Mucosa of rectum (tissue), 2 donors: ENCODE data around the gene CAMSAP1.
"Not testable (repeated sequence)": the region's sequence is repeated elsewhere in the genome, so short reads cannot be mapped to it uniquely, and the experiment has no call there.

ENCODE experiments used
- H3K27ac ChIP-seq, 2 donors: one replicate each; pipeline ENCODE4 v1.7.0; 2013; ENCODE audit warnings: inconsistent platforms in 2 of 2, low read depth in 2 of 2, low read length in 2 of 2
- H3K27me3 ChIP-seq, 2 donors: one replicate each; pipeline ENCODE4 v1.7.0; 2013; ENCODE audit warnings: low read length in 2 of 2; ENCODE audit not compliant: control insufficient read depth in 2 of 2, insufficient read depth in 2 of 2
- H3K36me3 ChIP-seq, 2 donors: one replicate each; pipeline ENCODE4 v1.7.0; 2013; ENCODE audit warnings: low read length in 2 of 2; ENCODE audit not compliant: control insufficient read depth in 2 of 2, insufficient read depth in 2 of 2
- H3K4me1 ChIP-seq, 2 donors: one replicate each; pipeline ENCODE4 v1.7.0; 2013; ENCODE audit warnings: low read length in 2 of 2, mild to moderate bottlenecking in 1 of 2; ENCODE audit not compliant: control insufficient read depth in 2 of 2, insufficient read depth in 2 of 2
- H3K4me3 ChIP-seq, 2 donors: one replicate each; pipeline ENCODE4 v1.7.0; 2013; ENCODE audit warnings: low read length in 2 of 2
- H3K9ac ChIP-seq, 2 donors: one replicate each; pipeline ENCODE4 v1.7.0; 2013; ENCODE audit warnings: low read length in 2 of 2, low read depth in 1 of 2, mild to moderate bottlenecking in 1 of 2
- H3K9me3 ChIP-seq, 2 donors: one replicate each; pipeline ENCODE4 v1.7.0; 2013; ENCODE audit warnings: low read length in 2 of 2; ENCODE audit not compliant: control insufficient read depth in 2 of 2
- donor health status: healthy.
- donor health status: Normal muscosa, but diverticular disease.

CAMSAP1 gene

GRCh38 chr9:135920256-135920930 lies 13.0 kb upstream of the CAMSAP1 start:
- no peaks in the 10 kb centered on the region for H3K27me3 ChIP-seq
- H3K27ac ChIP-seq, result no peak overlapping the region
- peaks cover 6 to 8% of the 10 kb centered on the region in 2 donors for H3K36me3 ChIP-seq

GRCh38 chr9:135919318-135919890 lies 12.1 kb upstream of the CAMSAP1 start:
- no peaks in the 10 kb centered on the region for H3K27me3 ChIP-seq
- H3K4me3 ChIP-seq, result no peak overlapping the region
- no peaks in the 10 kb centered on the region for H3K4me1 ChIP-seq
- H3K9me3 ChIP-seq, result peaks cover 11 to 27% of the 10 kb centered on the region in 2 donors
- no peak overlapping the region for H3K27ac ChIP-seq
- peaks cover 15 to 17% of the 10 kb centered on the region in 2 donors for H3K36me3 ChIP-seq
- H3K9ac ChIP-seq, result no peak overlapping the region

More at GRCh38 chr9:135920256-135920930, 13.0 kb upstream of the CAMSAP1 start:
- H3K9ac ChIP-seq, result no peak overlapping the region
- no peak overlapping the region for H3K4me3 ChIP-seq
- H3K4me1 ChIP-seq, result no peaks in the 10 kb centered on the region
- peaks cover 6 to 17% of the 10 kb centered on the region in 2 donors for H3K9me3 ChIP-seq

- H3K27ac ChIP-seq, H3K4me3 ChIP-seq, H3K9ac ChIP-seq, H3K4me1 ChIP-seq, H3K27me3 ChIP-seq: not testable (repeated sequence)
- H3K9me3 ChIP-seq, result peaks cover 11 to 34% of the 10 kb centered on the region in 2 donors
- H3K36me3 ChIP-seq, result peaks cover 29% of the 10 kb centered on the region in 2 donors
Measured at GRCh38 chr9:135916227-135916626, 8.9 kb upstream of the CAMSAP1 start.

GRCh38 chr9:135914921-135915320 lies 7.6 kb upstream of the CAMSAP1 start:
- Histone ChIP-seq H3K9ac (no peak overlapping the region), H3K4me3 (no peak overlapping the region), H3K27me3 (no peaks in the 10 kb centered on the region), H3K9me3 (peaks cover 11 to 34% of the 10 kb centered on the region in 2 donors), H3K4me1 (no peaks in the 10 kb centered on the region), H3K36me3 (peaks cover 29 to 32% of the 10 kb centered on the region in 2 donors), H3K27ac (no peak overlapping the region)

- H3K27me3 ChIP-seq, H3K27ac ChIP-seq, H3K9ac ChIP-seq, H3K4me3 ChIP-seq: not testable (repeated sequence)
- H3K36me3 ChIP-seq, result peaks cover 29 to 32% of the 10 kb centered on the region in 2 donors
- H3K4me1 ChIP-seq, result peaks cover 8 to 11% of the 10 kb centered on the region in 2 donors
- H3K9me3 ChIP-seq, result peaks cover 11 to 22% of the 10 kb centered on the region in 2 donors
Measured at GRCh38 chr9:135911233-135911632, 3.9 kb upstream of the CAMSAP1 start.

- Histone ChIP-seq H3K4me3 (no peak overlapping the region), H3K36me3 (peaks cover 26 to 27% of the 10 kb centered on the region in 2 donors)
Measured at GRCh38 chr9:135910757-135911156, 3.4 kb upstream of the CAMSAP1 start.

GRCh38 chr9:135910216-135910615 lies 2.9 kb upstream of the CAMSAP1 start:
- Histone ChIP-seq H3K27me3 (no peaks in the 10 kb centered on the region), H3K4me1 (peaks cover 12 to 16% of the 10 kb centered on the region in 2 donors), H3K4me3 (no peak overlapping the region), H3K9me3 (peaks cover 3 to 15% of the 10 kb centered on the region in 2 donors), H3K9ac (no peak overlapping the region), H3K27ac (no peak overlapping the region), H3K36me3 (peaks cover 22% of the 10 kb centered on the region in 2 donors)

More at GRCh38 chr9:135910757-135911156, 3.4 kb upstream of the CAMSAP1 start:
- H3K27ac ChIP-seq, result no peak overlapping the region
- no peaks in the 10 kb centered on the region for H3K27me3 ChIP-seq
- H3K9ac ChIP-seq, result no peak overlapping the region
- H3K9me3 ChIP-seq, result peaks cover 8 to 20% of the 10 kb centered on the region in 2 donors
- peaks cover 11 to 12% of the 10 kb centered on the region in 2 donors for H3K4me1 ChIP-seq

- H3K27me3 ChIP-seq, result no peaks in the 10 kb centered on the region
- peaks cover 12 to 16% of the 10 kb centered on the region in 2 donors for H3K4me1 ChIP-seq
- H3K36me3 ChIP-seq, result peaks cover 14% of the 10 kb centered on the region in 2 donors
- no peak overlapping the region for H3K27ac ChIP-seq
- H3K4me3 ChIP-seq, result no peak overlapping the region
- H3K9me3 ChIP-seq, result peaks cover 0 to 8% of the 10 kb centered on the region in 2 donors
- H3K9ac ChIP-seq, result no peak overlapping the region
Measured at GRCh38 chr9:135909371-135909770, 2.0 kb upstream of the CAMSAP1 start.

GRCh38 chr9:135908754-135909204 lies 1.4 kb upstream of the CAMSAP1 start:
- Histone ChIP-seq H3K4me3 (peak overlapping the region in 1 of 2 donors; percentile 72), H3K9ac (no peak overlapping the region), H3K4me1 (peaks cover 12 to 16% of the 10 kb centered on the region in 2 donors)

GRCh38 chr9:135908093-135908753 lies 877 bp upstream of the CAMSAP1 start:
- H3K9me3 ChIP-seq, result peaks cover 0 to 3% of the 10 kb centered on the region in 2 donors
- peaks cover 12 to 16% of the 10 kb centered on the region in 2 donors for H3K4me1 ChIP-seq
- H3K9ac ChIP-seq, result peak overlapping the region; percentile 52 to 65
- H3K36me3 ChIP-seq, result peaks cover 6% of the 10 kb centered on the region in 2 donors
- peak overlapping the region; percentile 51 to 67 for H3K27ac ChIP-seq
- no peaks in the 10 kb centered on the region for H3K27me3 ChIP-seq
- peak overlapping the region; percentile 72 for H3K4me3 ChIP-seq

More at GRCh38 chr9:135908754-135909204, 1.4 kb upstream of the CAMSAP1 start:
- Histone ChIP-seq H3K27me3 (no peaks in the 10 kb centered on the region), H3K27ac (no peak overlapping the region), H3K36me3 (peaks cover 10 to 11% of the 10 kb centered on the region in 2 donors), H3K9me3 (peaks cover 0 to 6% of the 10 kb centered on the region in 2 donors)
